Heart left ventricle (tissue), 16 donors: Measurements from ENCODE around the gene GDF7. TPM values are rescaled to one million over a fixed set of nuclear protein-coding genes. Genes with fewer than 3 reads are reported as not detected.

Experiments
- ATAC-seq, 4 donors: fragments of 200-7000 bp; cut with Tn5 transposase; one replicate each; pipeline ENCODE4 v1.9.1; 2020 to 2022; ENCODE audit warnings: moderate library complexity in 4 of 4, mild to moderate bottlenecking in 3 of 4, moderate number of reproducible peaks in 1 of 4
- DNase-seq, 5 donors: peaks; one replicate each; pipeline ENCODE4 v3.0.0-alpha.2; 2020
- H3K27ac ChIP-seq, 12 donors: fragments of 200-600 bp; sonication (generic) in 4 of 12; one replicate each; pipeline versions ENCODE4 v1.5.0 to v1.8.0; 2016 to 2022; ENCODE audit warnings: mild to moderate bottlenecking in 2 of 12
- H3K27me3 ChIP-seq, 9 donors: fragments of 200-600 bp; sonication (generic) in 2 of 9; one replicate each; pipeline versions ENCODE4 v1.5.1 to v1.8.0; 2016 to 2022; ENCODE audit warnings: mild to moderate bottlenecking in 3 of 9
- H3K36me3 ChIP-seq, 9 donors: fragments of 200-600 bp; sonication (generic) in 2 of 9; one replicate each; pipeline versions ENCODE4 v1.5.0 to v1.8.0; 2018 to 2022; ENCODE audit warnings: mild to moderate bottlenecking in 2 of 9
- H3K4me1 ChIP-seq, 12 donors: fragments of 200-600 bp; sonication (generic) in 4 of 12; one replicate each; pipeline versions ENCODE4 v1.5.0 to v1.8.0; 2016 to 2022; ENCODE audit warnings: mild to moderate bottlenecking in 3 of 12
- H3K4me3 ChIP-seq, 12 donors: fragments of 200-600 bp; sonication (generic) in 4 of 12; one replicate each; pipeline versions ENCODE4 v1.5.0 to v1.8.0; 2017 to 2022; ENCODE audit warnings: mild to moderate bottlenecking in 9 of 12, moderate library complexity in 4 of 12
- H3K9me3 ChIP-seq, 12 donors: fragments of 200-600 bp; sonication (generic) in 4 of 12; one replicate each; pipeline versions ENCODE4 v1.5.0 to v1.8.0; 2016 to 2022; ENCODE audit warnings: mild to moderate bottlenecking in 1 of 12
- POLR2A ChIP-seq, 2 donors: fragments of 450-650 bp; IDR thresholded peaks; one replicate each; pipeline ENCODE4 v1.6.1; 2017; ENCODE audit warnings: antibody characterized with exemption in 2 of 2, mild to moderate bottlenecking in 2 of 2, moderate library complexity in 2 of 2
- WGBS, 4 donors: extraction: QIAGEN DNeasy Blood & Tissue Kit in 2 of 4; methylation state at CpG; one replicate each; pipeline versions ENCODE4 v1.1.5 to v1.1.7; 2013 to 2018; 5-methylcytosine and 5-hydroxymethylcytosine counted together
- intact Hi-C, 10 donors: fragments of 100-400 bp; cut with DNase I; formaldehyde crosslinking; loops; one replicate each; pipeline versions ENCODE4 v1.11.1 to v1.14.2; 2022
- polyA plus RNA-seq, 2 donors: library from polyadenylated mRNA; stranded (reverse); fragments of 200-250 nt; gene quantifications; one replicate each; pipeline ENCODE4 v1.2.3, GENCODE V29; 2013
- total RNA-seq, 9 donors: library from RNA; depleted of rRNA in 2 of 9; stranded (reverse); fragments of >200 nt in 2 of 9; fragmentation: NEBNext Ultra II Directional in 3 of 9; extraction: Animal tissue kit (Norgen Biotek cat#: 25700) in 3 of 9; gene quantifications; one replicate each; pipeline versions ENCODE4 v1.1.0 to v1.2.4, GENCODE V29; 2016 to 2023
- TF ChIP-seq, protein P1 (sequence below), 12 donors: fragments of 200-600 bp; sonication (generic) in 4 of 12; IDR thresholded peaks; one replicate each; pipeline versions ENCODE4 v1.5.0 to v1.8.0; 2018 to 2022; ENCODE audit warnings: antibody characterized with exemption in 12 of 12, mild to moderate bottlenecking in 5 of 12
- donor health status: ischemic (EF 13 %, LVEDD 7.1; RV severe dilation, severe dysfunction).
- donor health status: healthy with polysubstance abuse.
- donor health status: DM: no; HTN: yes; CAD: no.
- donor health status: DM: no; HTN: no; CAD: no.
- donor health status: ischemic (EF 25% LVEDD 6.9; RV normal size, moderate dysfunction).
- donor health status: ischemic (EF 25% LVEDD 5.7; RV mildly dilated, moderate dysfunction).
- donor health status: healthy.
- donor health status: DM: yes; HTN: yes; CAD: no.
- donor health status: ischemic (EF 35%, LVEDD 5.7; RV mildly dilated, moderate dysfunction).
- donor health status: nonischemic (EF 11% LVEDD 7.7; RV severe dilation, severe dysfunction).
- donor health status: DM: yes; HTN: yes; CAD: no.
- donor health status: PGD.
- donor health status: ischemic (EF 29% LVEDD 5.4; RV normal size, mild dysfunction).
- donor health status: nonischemic (EF 23%, LVEDD 6.1; RV moderate dilation, normal function).

Gene GDF7
- total and polyA plus RNA-seq, 11 donors, result 0.14 to 1.6 (median 0.55) TPM

DNA sequence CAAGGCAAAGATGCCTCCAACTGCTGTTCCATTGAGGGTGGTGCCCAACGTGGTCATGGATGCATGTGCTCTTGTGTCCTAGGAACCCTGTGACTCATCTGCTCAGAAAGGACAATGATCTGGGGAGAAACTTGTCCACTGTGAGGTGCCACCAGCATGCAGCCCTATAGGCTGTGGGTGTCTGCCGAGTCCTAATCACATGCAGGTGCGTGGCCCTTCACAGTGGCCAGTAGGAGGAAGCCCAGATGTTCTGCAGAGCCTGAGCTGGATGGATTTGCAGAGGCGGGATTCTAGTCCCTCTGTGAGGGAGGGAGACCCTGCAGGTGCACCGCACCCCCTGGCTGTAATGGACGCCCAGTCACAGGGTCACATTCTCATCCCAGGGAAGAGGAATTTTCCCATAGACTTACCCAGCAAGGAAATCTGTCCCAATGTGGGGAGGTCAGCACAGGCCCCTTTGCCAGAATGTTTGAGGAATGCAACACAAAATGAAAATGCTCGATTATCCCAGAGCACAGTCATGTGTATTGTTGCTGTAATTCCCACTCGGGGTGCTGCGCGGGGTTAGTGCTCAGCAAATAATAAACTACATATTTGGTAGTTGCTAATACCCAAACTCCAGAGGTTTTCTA, 13.9 kb downstream of the GDF7 start:
- no peak for DNase-seq
- 82 to 93% (median 89%) methylated on average over 5 to 10 of the region's 10 CpGs for WGBS, 4 donors
- Histone ChIP-seq H3K36me3 (peaks cover 0 to 29% (median 10%) of the 10 kb centered on the region in 9 donors), H3K27ac (no peak overlapping the region), H3K4me3 (no peak overlapping the region), H3K27me3 (no peaks in the 10 kb centered on the region), H3K9me3 (no peaks in the 10 kb centered on the region), H3K4me1 (peaks cover 0 to 16% (median 3%) of the 10 kb centered on the region in 12 donors)
- ATAC-seq, result no peak
- TF ChIP-seq POLR2A (IDR thresholded peaks at IDR 0.05), result no peak
- TF ChIP-seq, protein P1, sequence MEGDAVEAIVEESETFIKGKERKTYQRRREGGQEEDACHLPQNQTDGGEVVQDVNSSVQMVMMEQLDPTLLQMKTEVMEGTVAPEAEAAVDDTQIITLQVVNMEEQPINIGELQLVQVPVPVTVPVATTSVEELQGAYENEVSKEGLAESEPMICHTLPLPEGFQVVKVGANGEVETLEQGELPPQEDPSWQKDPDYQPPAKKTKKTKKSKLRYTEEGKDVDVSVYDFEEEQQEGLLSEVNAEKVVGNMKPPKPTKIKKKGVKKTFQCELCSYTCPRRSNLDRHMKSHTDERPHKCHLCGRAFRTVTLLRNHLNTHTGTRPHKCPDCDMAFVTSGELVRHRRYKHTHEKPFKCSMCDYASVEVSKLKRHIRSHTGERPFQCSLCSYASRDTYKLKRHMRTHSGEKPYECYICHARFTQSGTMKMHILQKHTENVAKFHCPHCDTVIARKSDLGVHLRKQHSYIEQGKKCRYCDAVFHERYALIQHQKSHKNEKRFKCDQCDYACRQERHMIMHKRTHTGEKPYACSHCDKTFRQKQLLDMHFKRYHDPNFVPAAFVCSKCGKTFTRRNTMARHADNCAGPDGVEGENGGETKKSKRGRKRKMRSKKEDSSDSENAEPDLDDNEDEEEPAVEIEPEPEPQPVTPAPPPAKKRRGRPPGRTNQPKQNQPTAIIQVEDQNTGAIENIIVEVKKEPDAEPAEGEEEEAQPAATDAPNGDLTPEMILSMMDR (IDR thresholded peaks at IDR 0.05), result no peak
- intact Hi-C loops, result loop anchor here in 3 of 10 donors (5.0 kb wide), 2 partner anchors 281 to 286 kb away; no protein-coding TSS in a partner anchor

DNA sequence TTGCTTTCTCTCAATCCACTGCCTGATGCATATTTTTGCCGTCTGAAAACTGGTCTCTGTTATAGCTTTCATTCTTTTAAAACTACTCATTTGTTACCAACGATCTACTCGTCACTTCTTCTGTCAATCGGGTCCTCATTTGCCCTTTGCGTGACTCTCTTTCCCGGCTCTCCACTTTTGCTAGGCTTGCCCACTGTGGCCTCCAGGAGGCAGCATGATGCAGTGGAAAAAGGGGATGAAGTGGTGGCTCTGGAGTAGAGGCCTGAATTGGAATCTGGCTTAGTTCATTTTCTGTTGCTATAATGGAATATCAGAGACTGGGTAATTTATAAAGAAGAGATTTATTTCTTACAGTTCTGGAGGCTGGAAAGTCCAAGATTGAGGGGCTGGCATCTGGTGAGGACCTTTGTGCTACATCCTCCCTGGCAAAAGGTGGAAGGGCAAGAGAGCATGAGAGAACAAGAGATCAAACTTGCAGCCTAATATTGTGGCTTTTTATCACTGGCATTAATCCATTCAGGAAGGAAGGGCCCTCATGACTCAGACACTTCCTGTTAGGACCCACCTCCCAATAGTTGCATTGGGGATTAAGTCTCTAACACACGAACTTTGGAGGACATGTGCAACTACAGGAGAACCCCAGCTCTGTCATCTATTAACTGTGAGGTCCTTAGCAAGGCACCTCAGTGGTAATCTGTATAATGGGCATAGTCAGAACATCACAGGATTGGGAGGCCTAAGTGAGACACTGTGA, 15.4 kb downstream of the GDF7 start:
- intact Hi-C loops, result loop anchor here in 3 of 10 donors (5.0 kb wide), 2 partner anchors 280 to 285 kb away; no protein-coding TSS in a partner anchor
- Histone ChIP-seq H3K27me3 (no peaks in the 10 kb centered on the region), H3K36me3 (peaks cover 0 to 41% (median 19%) of the 10 kb centered on the region in 9 donors), H3K9me3 (no peaks in the 10 kb centered on the region), H3K4me1 (peaks cover 0 to 6% (median 0%) of the 10 kb centered on the region in 12 donors), H3K4me3 (no peak overlapping the region), H3K27ac (no peak overlapping the region)
- 78 to 80% (median 79%) methylated on average over 7 of the region's 7 CpGs for WGBS, 4 donors
- no peak for DNase-seq
- ATAC-seq, result no peak
- TF ChIP-seq, protein P1 (IDR thresholded peaks at IDR 0.05), result peak; percentile 10 to 53 (median 31)
- no peak for TF ChIP-seq POLR2A (IDR thresholded peaks at IDR 0.05)

DNA sequence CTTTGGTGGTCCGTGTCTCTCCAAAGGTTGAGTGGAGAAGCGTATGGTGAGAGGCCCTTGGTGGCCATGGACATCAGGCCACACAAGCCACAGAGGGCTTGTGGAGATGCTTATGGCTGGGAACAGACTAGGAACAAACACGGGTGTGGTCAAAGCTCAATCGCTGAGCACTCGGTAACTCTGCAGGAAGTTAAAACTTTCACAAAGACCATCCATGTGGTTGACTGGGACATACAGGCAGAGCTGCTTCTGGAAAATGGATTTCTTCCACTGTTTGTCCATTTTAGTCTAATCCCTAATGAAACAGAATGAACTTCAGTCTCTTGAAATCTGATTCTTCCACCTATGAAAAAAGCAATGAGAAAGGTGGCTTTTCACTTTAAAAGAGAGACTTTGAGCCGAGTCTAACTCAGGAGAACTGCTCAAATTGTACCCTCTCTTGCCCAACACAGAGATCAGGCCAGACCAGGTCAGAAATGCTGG, 17.7 kb downstream of the GDF7 start:
- ATAC-seq (no peak), DNase-seq (no peak)
- Histone ChIP-seq H3K27ac (no peak overlapping the region), H3K36me3 (peaks cover 0 to 41% (median 26%) of the 10 kb centered on the region in 9 donors), H3K9me3 (peaks cover 0 to 5% (median 0%) of the 10 kb centered on the region in 12 donors), H3K4me3 (no peak overlapping the region), H3K4me1 (no peaks in the 10 kb centered on the region), H3K27me3 (no peaks in the 10 kb centered on the region)
- intact Hi-C loops, result loop anchor here in 3 of 10 donors (5.0 kb wide), 2 partner anchors 278 to 283 kb away; no protein-coding TSS in a partner anchor
- TF ChIP-seq POLR2A (IDR thresholded peaks at IDR 0.05), result no peak
- TF ChIP-seq, protein P1 (IDR thresholded peaks at IDR 0.05), result no peak
- WGBS, 4 donors, result 79 to 88% (median 85%) methylated on average over 6 of the region's 6 CpGs

DNA sequence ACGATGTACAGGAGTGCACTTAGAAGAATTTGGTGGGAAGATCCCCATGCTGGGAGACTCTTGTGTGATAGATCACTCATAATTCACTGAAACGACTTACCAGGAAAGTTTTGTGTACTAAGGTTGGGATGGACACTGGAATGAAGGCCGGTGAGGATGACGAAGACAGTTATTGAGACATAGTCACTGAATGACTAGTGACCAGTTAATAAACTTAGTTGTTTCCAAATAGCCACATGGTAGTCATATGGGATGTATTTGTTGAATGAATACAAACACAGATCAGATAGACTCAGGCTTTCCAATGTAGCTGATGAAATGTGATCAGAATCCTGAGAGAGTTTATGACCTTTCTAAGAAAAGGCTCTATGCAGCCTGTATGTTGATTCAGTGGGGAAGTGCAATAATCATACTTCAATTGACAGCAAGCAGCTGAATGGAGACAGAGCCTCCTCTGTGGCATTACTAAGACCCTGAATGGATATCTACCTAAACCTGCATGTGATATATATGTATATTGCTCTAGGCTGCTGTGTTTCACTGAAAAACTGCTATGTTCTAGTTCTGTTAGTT, 20.4 kb downstream of the GDF7 start:
- no peak for TF ChIP-seq POLR2A (IDR thresholded peaks at IDR 0.05)
- TF ChIP-seq, protein P1 (IDR thresholded peaks at IDR 0.05), result no peak
- 92 to 99% (median 96%) methylated on average over 4 of the region's 4 CpGs for WGBS, 4 donors
- no peak for DNase-seq
- Histone ChIP-seq H3K9me3 (peaks cover 0 to 5% (median 0%) of the 10 kb centered on the region in 12 donors), H3K27ac (no peak overlapping the region), H3K4me1 (no peaks in the 10 kb centered on the region), H3K36me3 (peaks cover 0 to 32% (median 22%) of the 10 kb centered on the region in 9 donors), H3K4me3 (no peak overlapping the region), H3K27me3 (no peaks in the 10 kb centered on the region)
- intact Hi-C loops, result no loop called here
- ATAC-seq, result no peak
